Measurements from ENCODE around the gene TRIM9.

Gene TRIM9

GRCh38 chr14:51094901-51095853 lies at the start of gene TRIM9:
Gene TRIM9, minus strand, starts transcription at chr14:51095105. Its CDS starts 166 bp downstream, at chr14:51094939.
- POLR2A ChIA-PET (ENCODE audit: low non-redundant PET), result interaction anchor here (0.5 kb wide), 1 partner anchor 9 kb away, joined by 3 read pairs; no protein-coding TSS in a partner anchor
- CTCF ChIA-PET, result interaction anchor here (0.9 kb wide), 1 partner anchor 9 kb away, joined by 3 read pairs; no protein-coding TSS in a partner anchor

GRCh38 chr14:51140856-51141255 lies 46.0 kb upstream of the TRIM9 start:
- CTCF ChIA-PET, result no interaction called here
- POLR2A ChIA-PET (ENCODE audit: low non-redundant PET), result no interaction called here
- no peak for DNase-seq (ENCODE audit: low spot score)
- no peak for TF ChIP-seq CTCF (conservative IDR thresholded peaks at IDR 0.05; ENCODE audit: low read depth)
- H3K27ac ChIP-seq, result no peak overlapping the region

More at GRCh38 chr14:51094901-51095853, at the start of gene TRIM9:
- DNase-seq (ENCODE audit: low spot score), result peak; percentile 99
- no peak for TF ChIP-seq CTCF (conservative IDR thresholded peaks at IDR 0.05; ENCODE audit: low read depth)
- H3K27ac ChIP-seq, result peak within 1 kb of the TSS; percentile 60

GRCh38 chr14:51140338-51140737 lies 45.4 kb upstream of the TRIM9 start:
- no peak for TF ChIP-seq CTCF (conservative IDR thresholded peaks at IDR 0.05; ENCODE audit: low read depth)
- ChIA-PET CTCF (no interaction called here), POLR2A (ENCODE audit: low non-redundant PET) (no interaction called here)
- DNase-seq (ENCODE audit: low spot score), result no peak
- H3K27ac ChIP-seq, result no peak overlapping the region

GRCh38 chr14:51139121-51139681 lies 44.3 kb upstream of the TRIM9 start:
- DNase-seq (ENCODE audit: low spot score), result peak; percentile 20
- TF ChIP-seq CTCF (conservative IDR thresholded peaks at IDR 0.05; ENCODE audit: low read depth), result no peak
- POLR2A ChIA-PET (ENCODE audit: low non-redundant PET), result no interaction called here
- CTCF ChIA-PET, result no interaction called here
- no peak overlapping the region for H3K27ac ChIP-seq

- H3K27ac ChIP-seq, result no peak overlapping the region
- ChIA-PET POLR2A (ENCODE audit: low non-redundant PET) (no interaction called here), CTCF (no interaction called here)
- no peak for DNase-seq (ENCODE audit: low spot score)
- no peak for TF ChIP-seq CTCF (conservative IDR thresholded peaks at IDR 0.05; ENCODE audit: low read depth)
Observed at GRCh38 chr14:51138404-51139103, 43.6 kb upstream of the TRIM9 start.

DNA sequence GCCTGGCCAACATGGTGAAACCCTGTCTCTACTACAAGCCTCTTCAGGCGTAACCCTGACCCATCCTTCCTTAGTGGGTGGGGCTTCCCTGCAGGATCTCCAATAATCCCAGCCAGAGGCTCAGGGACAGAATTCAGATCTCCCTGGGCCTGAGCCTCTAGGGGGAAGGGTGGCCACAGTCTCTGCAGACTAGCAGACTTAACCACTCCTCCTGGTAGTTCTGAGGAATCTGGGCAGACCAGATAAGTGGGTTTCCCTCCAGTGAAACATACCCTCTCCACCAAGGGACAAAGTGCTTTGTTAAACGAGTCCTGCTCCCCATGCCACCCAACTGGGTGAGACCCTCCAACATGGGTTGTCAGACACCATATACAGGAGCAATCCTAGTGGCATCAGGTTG lies 36.6 kb upstream of the TRIM9 start:
- ChIA-PET CTCF (no interaction called here), POLR2A (ENCODE audit: low non-redundant PET) (no interaction called here)
- TF ChIP-seq CTCF (conservative IDR thresholded peaks at IDR 0.05; ENCODE audit: low read depth), result no peak

More for the DNA sequence above, 36.6 kb upstream of the TRIM9 start:
- DNase-seq (ENCODE audit: low spot score), result no peak
- H3K27ac ChIP-seq, result no peak overlapping the region

All from RWPE1 (cell line).